NCI-H1105 treated with DMSO at 0.1 percent for 48 hours (cell line): ENCODE data around the gene BANF2.

Source experiments
- DNase-seq: peaks from one replicate; lab custom pipeline; 2025; lab: John Stamatoyannopoulos, UW

BANF2 gene

DNA sequence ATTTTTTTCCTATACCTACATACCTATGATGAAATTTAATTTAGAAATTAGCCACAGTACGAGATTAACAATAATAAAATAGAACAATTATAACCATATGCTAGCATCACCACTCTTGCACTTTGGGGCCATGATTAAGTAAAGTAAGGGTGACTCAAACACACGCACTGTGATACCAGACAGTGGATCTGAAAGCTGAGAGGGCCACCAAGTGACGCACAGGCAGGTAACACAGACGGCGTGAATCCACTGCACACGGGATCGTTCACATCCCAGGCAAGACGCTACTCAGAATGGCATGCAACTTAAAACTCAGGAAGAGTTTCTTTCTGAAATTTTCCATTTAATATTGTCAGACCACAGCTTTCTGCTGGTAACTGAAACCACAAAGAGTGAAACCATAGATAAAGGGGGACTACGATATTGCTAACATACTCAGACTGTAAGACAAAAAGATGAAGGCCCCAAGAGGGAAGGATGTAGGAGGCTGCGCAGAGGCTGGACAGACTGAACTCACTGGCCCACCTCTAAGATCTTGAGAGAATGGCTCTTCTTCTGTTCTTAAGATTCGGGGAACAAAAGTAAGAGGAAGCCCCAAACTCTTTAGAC, 35.6 kb upstream of the BANF2 start:
- no peak for DNase-seq

DNA sequence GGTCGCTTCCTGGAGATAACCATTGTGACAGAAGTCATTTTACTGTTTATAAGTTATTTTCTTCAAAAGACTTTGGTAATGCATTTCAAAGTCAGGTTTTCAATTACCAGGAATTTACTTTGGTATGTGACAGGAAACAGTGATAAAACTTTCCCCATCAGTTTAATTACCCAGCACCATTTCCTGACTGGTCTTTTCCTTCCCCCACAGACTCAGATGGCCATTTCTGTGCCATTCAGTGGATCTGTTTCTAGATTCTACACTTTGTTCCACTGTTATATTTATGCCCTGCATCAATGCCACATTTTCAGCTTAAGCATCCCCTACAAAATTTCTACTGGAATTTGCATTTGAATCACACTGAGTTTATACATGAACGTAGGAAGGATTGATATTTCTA, 34.0 kb upstream of the BANF2 start:
- no peak for DNase-seq

DNA sequence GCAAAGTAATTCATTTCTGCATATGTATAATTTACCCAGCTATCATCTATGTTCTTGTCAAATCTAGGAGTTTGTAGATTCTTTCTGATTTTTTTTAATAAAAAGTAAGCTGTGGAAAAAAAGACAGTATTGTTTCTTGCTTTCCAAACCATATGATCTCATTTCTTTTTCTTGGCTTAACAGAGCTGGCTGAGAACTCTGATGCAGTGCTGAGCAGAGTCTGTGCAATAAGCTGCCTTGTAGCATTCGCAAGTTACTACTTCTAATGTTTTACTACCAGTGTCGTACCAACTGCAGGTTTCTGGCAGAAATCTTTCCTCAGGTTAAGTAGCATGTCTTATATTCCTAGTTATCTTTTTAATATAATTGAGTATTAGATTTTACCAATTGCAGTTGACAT, 33.3 kb upstream of the BANF2 start:
- no peak for DNase-seq

DNA sequence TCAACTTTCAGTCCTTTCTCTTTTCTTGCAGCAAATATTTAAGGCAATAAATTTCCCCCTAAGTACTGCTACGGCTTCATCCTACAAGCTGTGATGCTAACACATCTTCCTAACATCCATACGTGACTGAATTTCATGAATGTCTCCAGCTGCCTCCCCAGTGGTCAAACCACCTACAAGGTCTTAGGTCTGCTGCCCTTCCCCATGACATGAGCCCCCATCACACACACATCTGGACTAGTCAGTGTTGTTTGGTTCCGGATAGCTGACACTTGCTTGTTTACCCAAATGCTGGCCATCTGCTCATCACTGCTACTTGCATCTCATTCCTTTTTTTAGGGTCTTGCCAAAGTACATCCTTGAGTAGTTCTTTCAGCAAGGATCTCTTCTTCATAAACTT, 32.3 kb upstream of the BANF2 start:
- DNase-seq = no peak

DNA sequence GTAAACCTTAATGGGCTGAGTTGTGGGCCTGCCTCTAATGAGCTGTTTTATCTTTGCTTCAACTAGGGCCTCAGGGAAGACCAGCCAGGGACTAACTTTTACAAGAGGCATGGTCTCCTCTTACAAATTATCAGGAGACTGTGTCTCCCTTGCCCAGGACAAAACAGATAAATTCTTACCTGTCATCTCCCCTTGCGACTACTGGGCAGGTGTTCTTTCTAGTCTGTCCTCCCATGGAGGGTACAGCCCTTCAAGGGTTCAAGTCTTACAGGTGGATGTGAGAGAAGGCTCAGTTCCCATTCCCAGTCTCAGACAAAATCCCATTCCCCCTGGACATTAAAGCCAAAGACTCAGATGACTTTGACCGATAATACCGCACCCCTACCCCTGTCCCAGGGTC, 31.3 kb upstream of the BANF2 start:
- DNase-seq = no peak

DNA sequence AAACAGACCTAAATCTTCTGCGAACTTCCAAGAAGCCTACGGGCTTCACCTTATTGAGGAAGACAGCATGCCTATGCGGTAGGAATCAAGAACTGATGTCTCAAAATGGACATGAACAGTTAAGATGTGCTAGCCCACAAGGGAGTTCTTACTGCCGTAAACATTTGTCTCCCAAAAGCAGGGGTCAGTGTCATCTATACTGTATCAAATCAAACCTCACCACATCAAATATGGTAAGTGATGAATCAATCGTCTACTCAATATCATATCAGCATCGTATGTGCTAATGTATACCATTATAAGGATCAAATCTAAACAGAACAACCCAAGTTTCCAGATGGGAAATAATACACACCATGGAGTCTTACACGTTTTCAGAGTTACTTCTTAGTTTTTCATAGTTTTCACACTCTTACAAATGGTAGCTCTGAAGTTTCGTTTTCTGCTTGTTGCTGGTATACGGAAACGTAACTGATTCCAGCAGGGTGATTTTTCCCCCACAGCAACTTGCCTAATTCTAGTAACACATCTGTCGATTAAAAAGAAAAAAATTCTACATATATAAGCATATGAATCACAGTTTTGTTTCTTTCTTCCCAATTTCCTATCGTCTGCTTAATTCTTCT, 30.3 kb upstream of the BANF2 start:
- no peak for DNase-seq

DNA sequence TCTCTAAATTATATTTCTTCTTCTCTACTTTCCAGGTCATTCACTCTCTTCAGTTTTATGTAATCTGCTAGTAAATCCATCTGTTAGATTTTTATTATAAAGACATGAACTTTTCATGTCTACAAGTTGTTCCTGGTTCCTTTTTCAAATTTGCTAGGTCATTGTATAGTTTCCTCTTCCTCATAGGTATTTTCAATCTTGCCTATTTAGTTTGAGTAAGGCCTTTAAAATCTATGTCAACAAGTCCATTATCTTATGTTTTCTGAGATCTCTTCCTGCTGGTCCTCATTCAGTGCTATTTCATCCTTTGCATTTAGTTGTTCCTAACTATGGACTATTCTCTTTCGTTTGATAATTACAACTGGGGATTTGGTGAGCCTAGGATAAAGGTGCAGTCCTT, 28.8 kb upstream of the BANF2 start:
- no peak for DNase-seq

DNA sequence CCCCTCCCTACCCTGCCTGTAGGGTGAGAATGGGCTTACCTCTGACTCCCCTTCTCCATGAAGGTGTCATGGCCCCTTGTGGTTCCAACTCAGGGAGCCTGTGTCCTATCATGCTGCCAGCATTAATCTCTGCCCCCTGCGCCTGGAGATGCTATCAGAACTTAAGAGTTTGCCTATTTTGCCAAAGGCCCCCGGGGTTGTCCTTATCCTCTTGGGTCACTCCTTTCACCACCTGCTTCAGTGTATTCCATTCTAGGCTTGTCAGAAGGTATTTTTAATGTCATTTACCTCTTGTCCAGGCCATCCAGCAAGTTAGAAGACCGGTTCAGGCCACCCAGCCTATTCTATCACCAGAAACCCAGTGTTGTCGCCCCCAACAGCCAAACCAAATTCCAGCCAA, 28.2 kb upstream of the BANF2 start:
- DNase-seq = no peak

DNA sequence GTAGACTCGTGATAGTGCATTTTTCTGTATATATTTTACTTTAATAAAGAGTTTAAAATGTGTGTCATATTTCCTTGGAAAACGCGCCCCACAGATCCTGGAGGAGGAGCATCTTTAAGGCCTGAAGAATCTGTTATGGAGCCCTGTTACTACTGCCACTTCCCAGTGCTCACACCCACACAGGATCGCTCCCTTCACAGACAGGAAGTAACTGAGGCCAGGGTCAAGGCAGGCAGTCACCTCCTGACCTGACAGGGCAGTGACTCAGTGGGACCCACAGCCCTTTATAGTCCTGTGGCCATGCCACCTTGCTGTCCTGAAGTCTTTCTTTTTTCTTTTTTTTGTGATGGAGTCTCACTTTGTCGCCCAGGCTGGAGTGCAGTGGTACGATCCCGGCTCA, 26.7 kb upstream of the BANF2 start:
- no peak for DNase-seq

DNA sequence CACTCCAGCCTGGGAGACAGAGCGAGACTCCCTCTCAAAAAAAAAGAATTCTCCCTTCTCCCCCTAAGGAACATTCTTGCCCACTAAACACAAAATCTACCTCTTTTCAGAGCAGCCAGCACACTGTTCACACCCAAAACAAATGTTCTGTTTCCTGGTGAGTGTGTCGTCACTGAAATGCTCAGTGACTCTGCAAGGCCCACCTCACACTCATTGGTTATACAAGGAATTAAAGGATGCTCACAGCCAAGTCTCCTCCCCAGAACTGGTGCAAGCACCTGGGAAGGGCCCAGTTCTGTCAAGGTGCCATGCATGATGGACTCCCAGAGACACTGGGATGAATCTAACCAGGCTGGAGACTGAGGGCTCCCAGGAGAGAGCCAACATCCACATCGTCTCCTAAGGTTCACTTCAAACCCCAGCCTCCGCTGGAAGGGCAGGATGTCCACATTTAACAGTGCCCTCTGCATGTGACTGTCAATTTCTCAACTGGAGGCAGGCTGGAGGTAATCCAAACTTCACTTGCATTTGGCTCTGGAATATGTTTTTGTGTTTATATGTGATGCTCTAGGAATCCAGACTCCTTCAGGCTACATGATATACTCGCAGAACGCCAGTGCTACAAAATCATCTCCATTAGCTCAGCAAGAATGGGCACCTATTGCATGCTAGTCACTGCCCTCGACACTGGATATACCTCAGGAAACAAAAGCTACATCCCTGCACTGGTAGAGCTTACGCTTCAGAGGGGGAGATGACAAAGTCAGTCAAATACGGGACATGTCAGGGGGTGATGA, 24.8 kb upstream of the BANF2 start:
- no peak for DNase-seq

DNA sequence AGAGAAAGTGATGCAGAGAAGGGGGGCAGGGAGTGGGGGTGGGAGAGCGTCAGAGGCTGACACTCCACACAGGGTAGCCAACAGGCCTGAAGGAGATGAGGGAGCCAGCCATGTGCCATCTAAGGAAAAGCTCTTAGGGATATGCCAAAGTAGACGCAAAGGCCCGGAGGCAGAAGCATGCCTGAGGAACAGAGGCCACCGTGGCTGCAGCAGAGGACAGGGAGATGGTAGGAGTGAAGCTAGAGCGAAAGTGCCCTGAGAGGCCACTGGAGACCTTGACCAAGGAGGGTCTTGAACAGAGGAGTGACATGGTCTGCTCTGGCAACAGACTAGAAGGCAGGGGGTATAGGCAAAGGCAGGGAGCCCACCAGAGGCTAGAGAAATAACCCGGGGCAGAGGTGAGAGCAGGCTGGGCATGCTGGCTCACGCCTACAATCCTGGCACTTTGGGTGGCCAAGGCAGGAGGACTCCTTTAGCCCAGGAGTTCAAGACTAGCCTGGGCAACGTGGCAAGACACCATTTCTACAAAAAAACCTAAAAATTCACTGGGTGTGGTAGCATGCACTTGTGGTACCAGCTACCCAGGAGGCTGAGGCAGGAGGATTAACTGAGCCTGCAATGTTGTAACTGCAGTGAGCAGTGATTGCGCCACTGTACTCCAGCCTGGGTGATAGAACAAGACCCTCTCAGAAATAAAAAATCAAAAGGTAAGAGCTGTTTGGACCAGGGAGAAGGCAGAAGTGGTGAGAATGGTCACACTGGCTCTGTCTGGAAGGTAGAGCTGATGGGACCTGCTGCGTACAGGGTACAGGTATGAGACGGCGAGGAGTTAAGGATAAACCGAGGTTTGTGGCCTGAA, 24.0 kb upstream of the BANF2 start:
- DNase-seq = no peak

DNA sequence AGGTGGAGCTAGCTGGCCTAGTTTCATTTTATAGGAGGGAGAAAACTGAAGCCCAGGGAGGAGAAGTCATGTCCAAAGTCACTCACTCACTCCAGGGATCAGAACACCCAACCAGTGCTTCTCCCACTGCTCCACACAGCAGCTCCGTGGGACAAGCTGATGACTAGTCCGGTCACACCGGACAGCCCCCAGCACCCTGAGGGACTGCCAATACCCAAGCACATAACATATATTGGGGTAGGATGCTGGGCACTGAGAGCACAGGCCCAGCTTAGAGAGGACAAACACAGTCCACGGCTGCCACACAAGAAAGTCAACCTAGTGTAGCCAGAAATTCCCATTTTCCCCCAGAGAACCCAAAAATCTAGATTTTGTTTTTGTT, 23.4 kb upstream of the BANF2 start:
- no peak for DNase-seq

DNA sequence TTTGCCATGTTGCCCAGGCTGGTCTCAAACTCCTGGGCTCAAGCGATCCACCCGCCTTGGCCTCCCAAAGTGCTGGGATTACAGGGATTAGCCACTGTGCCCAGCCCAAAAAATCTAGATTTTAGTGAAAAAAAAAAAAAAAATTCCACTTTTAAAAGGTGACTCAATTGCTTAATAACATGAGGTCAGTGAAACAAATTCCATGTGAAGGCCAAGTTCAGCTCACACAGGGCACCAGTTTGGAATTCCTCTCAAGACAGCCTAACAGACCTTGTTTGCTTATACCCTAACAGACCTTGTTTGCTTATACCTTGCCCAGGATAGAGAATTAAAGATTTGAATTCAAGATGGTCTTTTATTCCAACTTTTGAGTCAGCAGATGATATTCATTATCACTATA, 22.8 kb upstream of the BANF2 start:
- DNase-seq = no peak

DNA sequence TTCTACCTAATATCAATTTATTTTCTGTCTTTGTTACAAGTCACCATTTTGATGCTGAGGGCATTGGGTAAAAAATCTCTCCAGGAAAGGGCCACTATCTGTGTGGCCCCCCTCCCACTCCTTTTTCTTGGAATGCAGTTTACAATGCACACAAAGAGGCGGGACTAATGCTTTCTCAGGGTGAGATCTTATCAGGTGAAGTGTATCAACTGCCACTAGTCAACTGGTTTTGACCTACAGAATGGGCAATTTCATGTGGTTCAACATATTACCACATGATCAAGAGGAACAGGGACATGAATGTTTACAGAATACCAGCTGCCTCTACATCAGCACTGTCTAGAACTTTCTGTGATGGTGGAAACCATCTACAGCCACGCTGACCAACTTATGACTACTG, 21.5 kb upstream of the BANF2 start:
- DNase-seq = no peak

DNA sequence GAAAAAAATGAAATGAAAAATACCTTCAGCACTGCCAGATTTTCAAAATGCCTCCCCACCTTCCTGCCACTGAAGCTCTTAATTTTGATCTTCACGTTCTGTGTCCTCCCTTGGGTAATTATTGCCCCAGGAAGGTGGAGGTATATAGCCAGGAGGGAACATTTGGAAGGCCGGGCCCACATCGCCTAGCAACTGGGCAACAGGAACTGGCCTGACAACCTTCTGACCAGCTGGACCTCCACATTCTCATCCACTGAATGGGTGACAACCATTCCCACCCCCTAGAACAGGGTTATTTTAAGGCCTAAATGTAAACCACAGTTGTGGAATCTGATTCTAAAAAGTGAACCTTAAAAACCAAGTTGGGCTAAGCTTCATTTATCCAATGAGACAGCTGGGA, 20.9 kb upstream of the BANF2 start:
- DNase-seq = no peak

DNA sequence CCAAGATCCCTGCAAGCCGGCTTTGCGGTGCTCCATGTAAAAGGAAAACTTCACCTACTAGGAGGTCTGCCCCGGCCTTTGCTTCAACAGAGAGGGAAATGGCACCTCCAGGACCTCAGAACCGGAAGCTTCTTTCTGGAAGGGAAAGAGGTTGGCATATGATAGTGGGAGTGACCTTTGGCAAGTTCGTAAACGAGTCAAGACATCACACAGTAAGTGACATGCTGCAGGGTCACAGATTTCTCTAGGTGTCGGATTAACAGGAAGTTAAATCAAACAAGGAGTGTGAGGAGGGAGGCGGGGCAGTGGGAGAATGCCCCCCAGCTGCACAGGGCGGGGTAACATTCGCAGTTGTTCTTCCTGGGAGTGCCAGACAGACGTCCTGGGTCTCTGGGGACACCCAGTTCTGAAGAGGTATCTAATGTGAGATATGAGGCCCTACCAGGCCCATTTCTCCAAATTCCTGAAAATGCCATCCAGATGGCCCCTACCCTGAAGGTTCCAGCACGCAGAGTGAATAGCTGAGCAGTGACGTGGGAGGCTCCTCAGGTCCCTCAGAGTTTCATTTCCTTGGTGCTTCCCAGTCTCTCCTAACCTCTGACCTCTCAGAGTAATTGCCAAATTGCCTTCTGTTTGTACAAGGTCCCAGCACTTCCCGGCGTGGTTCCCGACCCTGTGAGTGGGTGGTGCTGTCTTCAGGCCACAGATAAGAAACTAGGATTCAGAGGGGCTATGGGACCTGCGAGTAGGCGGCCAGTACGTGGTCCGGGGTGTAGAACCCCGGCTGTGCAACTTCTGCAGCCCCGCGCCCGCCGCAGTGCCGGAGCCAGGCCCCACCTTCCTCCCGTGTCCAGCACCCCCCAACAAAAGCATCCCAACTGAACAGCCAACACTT, 19.6 kb upstream of the BANF2 start:
- DNase-seq = no peak

DNA sequence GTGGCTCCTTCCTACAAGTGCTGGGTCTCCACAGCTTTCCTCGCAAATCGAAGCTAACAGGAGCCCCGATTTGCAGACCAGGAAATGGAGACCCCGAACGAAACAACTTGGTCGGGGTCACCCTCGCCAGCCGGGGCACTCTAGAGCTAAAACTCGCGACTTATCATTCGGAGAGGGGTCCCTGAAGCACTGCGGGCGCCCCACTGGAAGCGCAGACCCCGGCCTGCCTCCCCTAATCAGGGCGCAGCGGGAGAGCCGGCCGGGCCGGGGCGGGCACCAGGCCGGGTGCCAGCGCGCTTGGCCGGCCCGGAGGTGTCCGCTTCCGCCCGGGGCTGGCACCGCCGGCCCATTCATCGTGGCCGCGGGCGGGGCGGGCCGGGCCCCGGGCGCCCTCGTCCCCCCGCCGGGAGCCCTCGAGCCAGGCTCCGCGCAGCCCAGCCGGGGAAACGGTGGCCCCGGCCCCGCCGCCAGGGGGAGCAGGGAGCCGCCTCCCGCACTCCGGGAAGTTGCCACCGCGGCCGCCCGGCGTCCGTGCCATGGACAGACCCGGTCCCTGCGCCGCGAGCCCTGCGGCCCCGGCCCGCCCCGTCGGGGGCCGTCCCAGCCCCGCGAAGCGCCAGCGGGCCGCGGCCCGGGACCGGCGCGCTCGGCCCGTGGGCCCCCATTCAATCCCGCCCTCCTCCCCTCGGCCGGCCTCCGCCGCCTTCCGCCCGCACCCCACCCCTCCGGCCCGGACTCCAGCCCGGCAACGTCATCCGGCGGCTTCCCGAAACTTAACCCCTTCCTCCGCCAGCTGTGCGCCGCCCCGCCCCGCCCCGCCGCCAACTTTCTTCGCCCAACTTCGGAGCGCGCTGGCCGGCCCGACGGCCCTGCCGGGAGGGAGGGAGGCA, 18.7 kb upstream of the BANF2 start:
- peak; percentile 39 for DNase-seq

DNA sequence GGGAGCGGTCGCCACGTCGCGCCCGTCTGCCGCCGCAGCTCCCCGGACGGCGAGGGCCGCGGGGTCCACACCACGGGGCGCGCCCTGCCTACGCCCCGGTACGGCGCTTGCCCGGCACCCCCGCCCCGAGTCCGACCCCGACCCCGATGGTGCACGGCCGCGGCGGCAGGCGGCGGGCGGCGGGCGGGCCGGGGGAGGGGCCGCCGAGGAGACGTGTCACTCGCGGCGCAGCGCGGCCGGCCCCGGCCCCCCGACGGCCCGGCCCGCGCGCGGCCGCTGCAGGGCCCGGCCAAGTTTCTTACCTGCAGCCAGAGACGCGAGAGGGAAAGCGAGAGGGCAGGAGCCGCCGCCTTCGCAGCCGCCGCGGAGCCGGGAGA, 18.1 kb upstream of the BANF2 start:
- DNase-seq = no peak

DNA sequence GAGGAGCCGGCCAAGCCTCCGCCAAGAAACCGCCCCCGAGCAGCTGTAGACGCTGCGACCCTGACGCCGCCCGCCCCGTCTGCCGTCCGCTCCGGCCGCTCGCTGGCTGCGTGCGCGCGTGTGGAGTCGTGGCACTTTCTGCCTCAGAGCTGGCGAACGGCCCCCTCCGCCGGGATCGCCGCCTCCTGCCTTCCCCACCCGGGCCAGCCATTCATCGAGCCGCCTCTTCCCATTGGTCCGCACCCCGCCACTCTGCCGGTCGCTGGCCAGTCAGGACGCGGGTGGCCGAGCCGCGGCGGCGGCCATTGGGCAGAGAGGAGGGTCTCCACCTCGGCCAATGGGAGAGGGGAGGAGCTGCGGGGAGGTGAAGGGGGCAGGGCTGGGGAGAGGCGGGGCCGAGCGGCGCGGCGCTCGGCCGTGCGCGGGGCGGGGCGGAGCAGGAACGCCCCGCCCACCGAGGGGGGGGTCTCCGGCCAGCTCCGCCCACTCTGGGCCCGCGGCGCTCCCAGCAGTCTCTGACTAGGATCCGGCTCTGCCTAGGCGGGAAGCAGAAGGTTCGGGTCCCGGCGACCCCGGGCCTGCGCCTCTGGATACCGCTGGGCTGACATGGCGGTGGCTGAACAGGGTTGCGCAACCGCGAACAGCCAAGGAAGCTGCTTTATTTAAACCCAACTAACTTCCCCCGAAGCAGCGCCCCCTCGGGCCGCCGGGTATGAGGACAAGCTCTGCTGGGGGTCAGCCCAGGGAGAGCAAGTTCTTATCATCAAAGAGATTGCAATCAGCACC, 17.5 kb upstream of the BANF2 start, which contains the start of gene RRBP1:
Gene RRBP1 (minus strand): TSS at position 140 of the 786 bp plus-strand sequence. CDS start 21,735 bp downstream, outside the sequence.
- peak; percentile 97 for DNase-seq

DNA sequence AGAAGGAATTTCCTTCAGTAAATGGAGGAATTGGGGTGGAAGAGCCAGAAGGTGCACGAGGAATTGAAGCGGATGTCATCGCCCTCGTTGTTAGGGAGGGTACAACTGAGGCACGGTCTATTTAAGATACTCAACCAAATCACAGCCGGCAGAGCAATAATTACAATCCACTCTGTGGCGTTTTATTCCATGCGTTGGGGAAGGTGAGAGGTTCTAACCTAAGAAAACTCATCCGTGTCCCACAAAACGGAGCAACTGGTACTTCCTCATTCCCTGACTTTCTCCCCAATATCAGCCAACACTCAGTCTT, 16.9 kb upstream of the BANF2 start:
- no peak for DNase-seq
